ENCODE data around the gene CCIN. TPM values are rescaled to one million over a fixed set of nuclear protein-coding genes. Genes with fewer than 3 reads are reported as not detected.

CCIN gene
- total and polyA plus RNA-seq, 2 of the 4 experiments (the other 2 are of a cell fraction), result 0.80 to 1.1 TPM

- Histone ChIP-seq H4K5ac (ENCODE audit: low read depth, low read length) (0 out of 2 replicates have a peak overlapping the region, but pooled peaks have one; percentile 30), H3K36me3 (ENCODE audit: control insufficient read depth, insufficient read depth, low read length) (peaks cover 23% of the 10 kb centered on the region), H3K4ac (ENCODE audit: low read depth, low read length) (peak overlapping the region; percentile 47; the same call in 1 of the 2 replicates), H3K4me3 (ENCODE audit: insufficient read depth, low read depth, low read length) (no peak overlapping the region), H3K18ac (ENCODE audit: low read depth, low read length) (peak overlapping the region; percentile 88), H4K8ac (ENCODE audit: low read depth in 2 of 2, low read length in 2 of 2) (peak overlapping the region in 1 of 2 experiments; percentile 49; a peak in 1 of 4 replicates), H3K9me3 (ENCODE audit: control insufficient read depth, insufficient read depth, low read length) (peaks cover 2% of the 10 kb centered on the region; the same call in 1 of the 2 replicates), H3K14ac (replicated peaks; ENCODE audit: low read depth, low read length) (peak overlapping the region; percentile 52; the same call in 1 of the 2 replicates), H3K4me2 (ENCODE audit: low read depth, low read length) (no peak overlapping the region), H2BK15ac (ENCODE audit: low read depth, low read length) (0 out of 3 replicates have a peak overlapping the region, but pooled peaks have one; percentile 47), H3K9ac (ENCODE audit: low read depth, low read length) (no peak overlapping the region), H2BK120ac (ENCODE audit: low read depth, low read length) (peak overlapping the region; percentile 57; the same call in 1 of the 2 replicates), H3K9me1 (ENCODE audit: insufficient read depth, low read length) (peaks cover 30% of the 10 kb centered on the region), H2AK9ac (replicated peaks; ENCODE audit: low read depth, low read length, poor library complexity) (no peak overlapping the region), H4K20me1 (ENCODE audit: insufficient read depth, low read length) (no peaks in the 10 kb centered on the region), H3K56ac (ENCODE audit: extremely low read depth, insufficient read depth, low read length) (no peak overlapping the region), H2AFZ (replicated peaks; ENCODE audit: low read length, poor library complexity) (no peak overlapping the region), H2AK5ac (ENCODE audit: low read depth, low read length) (peak overlapping the region; percentile 75; the same call in 1 of the 2 replicates), H3K23ac (ENCODE audit: low read depth, low read length) (no peak overlapping the region), H3K27me3 (ENCODE audit: control insufficient read depth, insufficient read depth, low read length) (no peaks in the 10 kb centered on the region), H3K79me1 (ENCODE audit: low read depth in 1 of 2, low read length in 2 of 2) (peaks cover 0 to 23% of the 10 kb centered on the region in 2 experiments; a peak in 2 of 4 replicates), H2BK5ac (ENCODE audit: low read depth, low read length, poor library complexity, severe bottlenecking) (peak overlapping the region; percentile 37), H3K27ac (ENCODE audit: insufficient read depth, low read length) (peak overlapping the region; percentile 75; the same call in 1 of the 2 replicates), H4K91ac (ENCODE audit: insufficient read depth, low read depth, low read length) (no peak overlapping the region; the same call in 1 of the 2 replicates), H3K4me1 (ENCODE audit: control insufficient read depth, insufficient read depth, low read length) (peaks cover 15% of the 10 kb centered on the region), H2BK20ac (ENCODE audit: low read depth, low read length) (peak overlapping the region; percentile 80; the same call in 1 of the 2 replicates)
- in situ Hi-C loops (cut with MboI; ENCODE audit: low sequenced_read_pairs) (no loop called here), dilution Hi-C loops (cut with HindIII; ENCODE audit: low sequenced_read_pairs, unreplicated experiment) (no loop called here), intact Hi-C loops (cut with micrococcal nuclease) (no loop called here)
- ChIA-PET CTCF (no interaction called here), POLR2A (ENCODE audit: unreplicated experiment) (no interaction called here)
- DNase-seq, result peak; percentile 33
- no TSS peak for BruUV-seq (replicated peaks)
- WGBS, 2 experiments (ENCODE audit: extremely low coverage in 2 of 2, insufficient read length in 1 of 2), result no CpG with 5 or more reads among the region's 2 CpGs
- TF ChIP-seq MAFK (IDR thresholded peaks at IDR 0.05; ENCODE audit: low read depth, low read length), result peak; percentile 82
- TF ChIP-seq, protein P1, sequence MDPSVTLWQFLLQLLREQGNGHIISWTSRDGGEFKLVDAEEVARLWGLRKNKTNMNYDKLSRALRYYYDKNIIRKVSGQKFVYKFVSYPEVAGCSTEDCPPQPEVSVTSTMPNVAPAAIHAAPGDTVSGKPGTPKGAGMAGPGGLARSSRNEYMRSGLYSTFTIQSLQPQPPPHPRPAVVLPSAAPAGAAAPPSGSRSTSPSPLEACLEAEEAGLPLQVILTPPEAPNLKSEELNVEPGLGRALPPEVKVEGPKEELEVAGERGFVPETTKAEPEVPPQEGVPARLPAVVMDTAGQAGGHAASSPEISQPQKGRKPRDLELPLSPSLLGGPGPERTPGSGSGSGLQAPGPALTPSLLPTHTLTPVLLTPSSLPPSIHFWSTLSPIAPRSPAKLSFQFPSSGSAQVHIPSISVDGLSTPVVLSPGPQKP (IDR thresholded peaks at IDR 0.05; ENCODE audit: borderline replicate concordance, low read depth, low read length), result no peak
- peak; percentile 98 for TF ChIP-seq NFE2L2 (IDR thresholded peaks at IDR 0.05; ENCODE audit: low read depth, low read length)
- ATAC-seq (ENCODE audit: low read depth), result no peak
These were observed 11.1 kb upstream of the CCIN start for GRCh38 chr9:36158122-36158521.
